ENCODE results near the gene WDR82. TPM values are rescaled to one million over a fixed set of nuclear protein-coding genes. Genes with fewer than 3 reads are reported as not detected.

The WDR82 gene
- total and polyA plus RNA-seq, 2 experiments from 2014 or later = 25.2 to 71.8 TPM

DNA sequence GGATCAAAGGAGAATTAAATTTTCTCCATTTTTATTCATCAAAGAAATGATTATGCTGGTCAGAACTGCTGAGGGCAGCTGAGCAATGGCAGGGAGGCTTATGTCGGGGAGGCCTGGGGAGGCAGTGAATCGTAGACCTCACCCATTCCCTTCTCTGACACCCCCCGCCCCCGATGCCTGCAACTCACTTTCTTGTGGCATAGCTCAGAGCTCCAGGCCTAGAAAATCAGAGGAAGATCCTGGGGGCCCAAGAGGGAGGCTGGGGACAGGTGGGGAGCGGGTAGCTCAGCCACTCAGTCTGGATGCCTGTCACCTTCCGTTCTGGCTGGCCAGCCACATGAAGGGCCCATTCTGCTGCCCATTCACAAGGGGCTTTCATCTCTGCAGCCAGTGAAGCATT is 36.6 kb upstream of the WDR82 start (continued):
- TF ChIP-seq, protein P1, sequence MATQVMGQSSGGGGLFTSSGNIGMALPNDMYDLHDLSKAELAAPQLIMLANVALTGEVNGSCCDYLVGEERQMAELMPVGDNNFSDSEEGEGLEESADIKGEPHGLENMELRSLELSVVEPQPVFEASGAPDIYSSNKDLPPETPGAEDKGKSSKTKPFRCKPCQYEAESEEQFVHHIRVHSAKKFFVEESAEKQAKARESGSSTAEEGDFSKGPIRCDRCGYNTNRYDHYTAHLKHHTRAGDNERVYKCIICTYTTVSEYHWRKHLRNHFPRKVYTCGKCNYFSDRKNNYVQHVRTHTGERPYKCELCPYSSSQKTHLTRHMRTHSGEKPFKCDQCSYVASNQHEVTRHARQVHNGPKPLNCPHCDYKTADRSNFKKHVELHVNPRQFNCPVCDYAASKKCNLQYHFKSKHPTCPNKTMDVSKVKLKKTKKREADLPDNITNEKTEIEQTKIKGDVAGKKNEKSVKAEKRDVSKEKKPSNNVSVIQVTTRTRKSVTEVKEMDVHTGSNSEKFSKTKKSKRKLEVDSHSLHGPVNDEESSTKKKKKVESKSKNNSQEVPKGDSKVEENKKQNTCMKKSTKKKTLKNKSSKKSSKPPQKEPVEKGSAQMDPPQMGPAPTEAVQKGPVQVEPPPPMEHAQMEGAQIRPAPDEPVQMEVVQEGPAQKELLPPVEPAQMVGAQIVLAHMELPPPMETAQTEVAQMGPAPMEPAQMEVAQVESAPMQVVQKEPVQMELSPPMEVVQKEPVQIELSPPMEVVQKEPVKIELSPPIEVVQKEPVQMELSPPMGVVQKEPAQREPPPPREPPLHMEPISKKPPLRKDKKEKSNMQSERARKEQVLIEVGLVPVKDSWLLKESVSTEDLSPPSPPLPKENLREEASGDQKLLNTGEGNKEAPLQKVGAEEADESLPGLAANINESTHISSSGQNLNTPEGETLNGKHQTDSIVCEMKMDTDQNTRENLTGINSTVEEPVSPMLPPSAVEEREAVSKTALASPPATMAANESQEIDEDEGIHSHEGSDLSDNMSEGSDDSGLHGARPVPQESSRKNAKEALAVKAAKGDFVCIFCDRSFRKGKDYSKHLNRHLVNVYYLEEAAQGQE (IDR thresholded peaks at IDR 0.05; ENCODE audit: unreplicated experiment) = no peak

DNA sequence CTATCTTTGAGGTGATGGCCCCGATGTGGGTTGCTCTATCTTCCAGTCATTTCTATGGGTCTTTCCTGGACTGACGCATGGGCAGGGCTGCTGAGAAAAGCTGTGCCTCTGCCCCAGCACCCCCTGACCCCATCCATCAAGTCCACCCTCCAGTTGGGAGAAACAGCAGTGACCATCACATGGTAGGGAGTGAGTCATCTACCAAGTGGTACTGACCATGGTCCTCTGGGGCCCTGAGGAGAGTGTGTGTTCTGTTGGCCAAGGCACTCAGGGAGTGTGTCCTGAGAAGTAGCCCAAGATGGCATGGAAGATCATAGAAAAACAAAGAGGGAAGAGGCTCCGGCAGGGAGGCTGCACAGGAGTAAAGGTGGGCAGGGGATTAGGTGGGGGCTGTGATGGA is 36.0 kb upstream of the WDR82 start:
- H4K20me1 ChIP-seq (replicated peaks; ENCODE audit: insufficient read depth) = no peaks in the 10 kb centered on the region
- DNase-seq (ENCODE audit: low spot score) (no peak), ATAC-seq (no peak)
- no peak overlapping the region for H3K27ac ChIP-seq (ENCODE audit: low read depth)
- TF ChIP-seq CREB1 (CRISPR knock-in tag; IDR thresholded peaks at IDR 0.05; ENCODE audit: low read depth) (no peak), ZNF114 (CRISPR knock-in tag; IDR thresholded peaks at IDR 0.05) (no peak), JUNB (IDR thresholded peaks at IDR 0.05; ENCODE audit: unreplicated experiment) (no peak), POLR2AphosphoS5 (IDR thresholded peaks at IDR 0.05; ENCODE audit: low read depth) (no peak), STAT1 (IDR thresholded peaks at IDR 0.05; ENCODE audit: unreplicated experiment) (no peak)
- TF ChIP-seq, protein P1 (IDR thresholded peaks at IDR 0.05; ENCODE audit: unreplicated experiment) = no peak
- peaks cover 5% of the 10 kb centered on the region; the same call in 1 of the 2 replicates for H3K4me1 ChIP-seq (ENCODE audit: insufficient read depth)
- no peaks in the 10 kb centered on the region for H3K36me3 ChIP-seq (ENCODE audit: insufficient read depth)
- H3K4me3 ChIP-seq = no peak overlapping the region
- peaks cover 7% of the 10 kb centered on the region; the same call in 1 of the 2 replicates for H3K27me3 ChIP-seq (ENCODE audit: insufficient read depth)
- no peaks in the 10 kb centered on the region for H3K9me2 ChIP-seq (ENCODE audit: insufficient read depth)
- H3K27ac Mint-ChIP-seq = no peak overlapping the region
- no peaks in the 10 kb centered on the region for H3K36me3 Mint-ChIP-seq (ENCODE audit: low read depth)
- no peaks in the 10 kb centered on the region for H3K79me2 ChIP-seq (replicated peaks; ENCODE audit: insufficient read depth)
- H2AFZ ChIP-seq = no peak overlapping the region
- H3K9me3 Mint-ChIP-seq = no peaks in the 10 kb centered on the region
- no peak overlapping the region for H3K4me2 ChIP-seq
- no peak overlapping the region for H3K4me3 Mint-ChIP-seq
- H3K27me3 Mint-ChIP-seq (ENCODE audit: insufficient read depth, low read depth, poor library complexity) = peaks cover 8% of the 10 kb centered on the region
- peaks cover 15% of the 10 kb centered on the region for H3K4me1 Mint-ChIP-seq
- H3F3A ChIP-seq (replicated peaks; ENCODE audit: low read depth) = 0 out of 2 replicates have a peak, but pooled peaks cover 4% of the 10 kb centered on the region

- DNase-seq (ENCODE audit: low spot score) = no peak
- Mint-ChIP-seq H3K4me1 (peaks cover 15% of the 10 kb centered on the region), H3K9me3 (no peaks in the 10 kb centered on the region), H3K4me3 (no peak overlapping the region), H3K27ac (no peak overlapping the region), H3K36me3 (ENCODE audit: low read depth) (no peaks in the 10 kb centered on the region), H3K27me3 (ENCODE audit: insufficient read depth, low read depth, poor library complexity) (peaks cover 7% of the 10 kb centered on the region)
- TF ChIP-seq STAT1 (IDR thresholded peaks at IDR 0.05; ENCODE audit: unreplicated experiment) = no peak
- TF ChIP-seq ETS1 (IDR thresholded peaks at IDR 0.05) = no peak
- TF ChIP-seq ZNF114 (CRISPR knock-in tag; IDR thresholded peaks at IDR 0.05) = no peak
- TF ChIP-seq NANOG (IDR thresholded peaks at IDR 0.05; ENCODE audit: borderline replicate concordance) = no peak
- 0 out of 2 replicates have a peak, but pooled peaks cover 4% of the 10 kb centered on the region for H3F3A ChIP-seq (replicated peaks; ENCODE audit: low read depth)
- no peak overlapping the region for H3K4me3 ChIP-seq
- no peak overlapping the region for H3K4me2 ChIP-seq
- H4K20me1 ChIP-seq (replicated peaks; ENCODE audit: insufficient read depth) = no peaks in the 10 kb centered on the region
- no peaks in the 10 kb centered on the region for H3K9me2 ChIP-seq (ENCODE audit: insufficient read depth)
- peaks cover 7% of the 10 kb centered on the region; the same call in 1 of the 2 replicates for H3K27me3 ChIP-seq (ENCODE audit: insufficient read depth)
- H3K27ac ChIP-seq (ENCODE audit: low read depth) = no peak overlapping the region
- no peak for ATAC-seq
- H2AFZ ChIP-seq = no peak overlapping the region
- H3K79me2 ChIP-seq (replicated peaks; ENCODE audit: insufficient read depth) = no peaks in the 10 kb centered on the region
- no peaks in the 10 kb centered on the region for H3K36me3 ChIP-seq (ENCODE audit: insufficient read depth)
- peaks cover 5% of the 10 kb centered on the region; the same call in 1 of the 2 replicates for H3K4me1 ChIP-seq (ENCODE audit: insufficient read depth)
These were observed 35.3 kb upstream of the WDR82 start for GRCh38 chr3:52313774-52314188.

All from GM23338 (cell line).